Endothelial cell of umbilical vein (primary cell): ENCODE data around the gene RLN3. TPM values are rescaled to one million over a fixed set of nuclear protein-coding genes. Genes with fewer than 3 reads are reported as not detected.

ENCODE experiments used
- BruUV-seq: library from RNA; stranded (reverse); fragments of 400-500 nt; replicated peaks from 2 replicates; lab custom pipeline; 2021; lab: Mats Ljungman, UMichigan
- CTCF ChIA-PET: fragments of 300-600, 350-600 bp; sonication (Branson Sonifier 250); formaldehyde crosslinking; loops from one replicate; lab custom pipeline; 2021; ENCODE audit warnings: antibody characterized with exemption, inconsistent platforms; lab: Charles Lee
- POLR2A ChIA-PET: fragments of 300-600, 350-600 bp; sonication (Branson Sonifier 250); formaldehyde crosslinking; loops from one replicate; lab custom pipeline; 2021; ENCODE audit warnings: antibody characterized with exemption, inconsistent platforms; lab: Charles Lee
- DNase-seq: peaks from one replicate; pipeline ENCODE4 v3.0.0-alpha.2; 2011; ENCODE audit warnings: low read depth, low spot score
- FAIRE-seq: peaks from 2 replicates; lab custom pipeline; 2011; peaks lifted over from hg19 to GRCh38; lab: Jason Lieb, UNC
- H2AFZ ChIP-seq: 2 replicates; pipeline ENCODE4 v1.6.0; 2012; ENCODE audit warnings: low read depth, low read length, control low read depth, inconsistent platforms
- H3K27ac ChIP-seq: 2 replicates; pipeline ENCODE4 v1.5.1; 2011; ENCODE audit warnings: low read depth, mild to moderate bottlenecking, control low read depth, low read length, moderate library complexity; ENCODE audit not compliant: insufficient read depth
- H3K27me3 ChIP-seq, 2 experiments: 2 replicates each; pipeline versions ENCODE4 v1.6.0 to v1.6.1; 2011; ENCODE audit warnings: low read length in 2 of 2, mixed read lengths in 1 of 2; ENCODE audit not compliant: control insufficient read depth in 2 of 2, insufficient read depth in 2 of 2
- H3K36me3 ChIP-seq, 2 experiments: 2 replicates in 1 of 2; 3 replicates in 1 of 2; pipeline ENCODE4 v1.5.1; 2011; ENCODE audit warnings: low read length in 2 of 2, mild to moderate bottlenecking in 1 of 2, moderate library complexity in 1 of 2; ENCODE audit not compliant: control insufficient read depth in 2 of 2, insufficient read depth in 2 of 2; ENCODE audit errors: extremely low read depth in 1 of 2
- H3K4me1 ChIP-seq: 3 replicates; pipeline ENCODE4 v1.5.1; 2011; ENCODE audit warnings: mild to moderate bottlenecking, low read length; ENCODE audit not compliant: control insufficient read depth, insufficient read depth; ENCODE audit errors: extremely low read depth
- H3K4me2 ChIP-seq: 2 replicates; pipeline ENCODE4 v1.6.1; 2011; ENCODE audit warnings: low read length, control low read depth, mixed read lengths; ENCODE audit not compliant: insufficient read depth
- H3K4me3 ChIP-seq, 3 experiments: fragments of 200-600 bp in 1 of 3; sonication (generic), shearing (Covaris generic) in 1 of 3; replicated peaks in 1 of 3; 2 replicates each; pipeline ENCODE4 v1.5.1; 2011 to 2016; ENCODE audit warnings: control low read depth in 3 of 3, low read length in 3 of 3, mild to moderate bottlenecking in 2 of 3, inconsistent platforms in 1 of 3, low read depth in 1 of 3, moderate library complexity in 1 of 3; ENCODE audit not compliant: insufficient read depth in 1 of 3
- H3K79me2 ChIP-seq: 2 replicates; pipeline ENCODE4 v1.6.0; 2012; ENCODE audit warnings: low read length, inconsistent platforms; ENCODE audit not compliant: control insufficient read depth, insufficient read depth
- H3K9ac ChIP-seq: replicated peaks from 2 replicates; pipeline ENCODE3; 2011; ENCODE audit warnings: low read length, control low read depth; ENCODE audit not compliant: insufficient read depth; ENCODE audit errors: extremely low read depth
- H3K9me1 ChIP-seq: replicated peaks from 3 replicates; pipeline ENCODE4 v1.6.0; 2011; ENCODE audit warnings: mild to moderate bottlenecking, low read length; ENCODE audit not compliant: control insufficient read depth, insufficient read depth; ENCODE audit errors: extremely low read depth
- H3K9me3 ChIP-seq: replicated peaks from 2 replicates; pipeline ENCODE4 v1.5.1; 2012; ENCODE audit warnings: low read length, inconsistent platforms; ENCODE audit not compliant: control insufficient read depth, insufficient read depth
- H4K20me1 ChIP-seq: replicated peaks from 2 replicates; pipeline ENCODE3; 2011; ENCODE audit warnings: mild to moderate bottlenecking, low read length; ENCODE audit not compliant: control insufficient read depth, insufficient read depth; ENCODE audit errors: extremely low read depth
- FOS ChIP-seq: IDR thresholded peaks from 2 replicates; pipeline ENCODE4 v1.6.1; 2011; ENCODE audit warnings: mild to moderate bottlenecking, low read length, moderate library complexity, borderline replicate concordance; ENCODE audit not compliant: insufficient read depth
- GATA2 ChIP-seq: IDR thresholded peaks from 2 replicates; pipeline ENCODE4 v1.7.0; 2011; ENCODE audit warnings: low read depth, mild to moderate bottlenecking, moderate library complexity, mixed read lengths, low read length; ENCODE audit not compliant: insufficient read length, insufficient read depth
- JUN ChIP-seq: IDR thresholded peaks from 2 replicates; pipeline ENCODE4 v1.6.1; 2011; ENCODE audit warnings: borderline replicate concordance, low read depth; ENCODE audit not compliant: insufficient read length, insufficient read depth
- MAX ChIP-seq: IDR thresholded peaks from 2 replicates; pipeline ENCODE4 v1.6.1; 2011; ENCODE audit not compliant: insufficient read depth, insufficient read length
- dilution Hi-C: fragments of 300-500 bp; cut with MboI; formaldehyde crosslinking; loops from one replicate; pipeline ENCODE4 v1.15.0; 2019; ENCODE audit warnings: low sequenced_read_pairs; ENCODE audit not compliant: extremely low pct_ligation_motif_present
- intact Hi-C: fragments of 100-400 bp; cut with micrococcal nuclease; formaldehyde crosslinking; loops from one replicate; pipeline ENCODE4 v1.10.0; 2022
- polyA plus RNA-seq, 4 experiments: library from polyadenylated mRNA; depleted of rRNA in 3 of 4; stranded (reverse) in 3 of 4; unstranded in 1 of 4; fragments of >200 nt; gene quantifications; 2 replicates each; pipeline versions ENCODE4 v1.2.1 to v1.2.3, GENCODE V29; 2011 to 2012; ENCODE audit warnings: missing spikeins in 1 of 4
- total RNA-seq: library from RNA; stranded (reverse); gene quantifications from 2 replicates; pipeline ENCODE4 v1.2.3, GENCODE V29; 2021
- TF ChIP-seq, protein P1 (sequence below), 2 donors: IDR thresholded peaks; 1 replicate in 1 of 2; 2 replicates in 1 of 2; pipeline ENCODE4 v1.5.1; 2011; ENCODE audit warnings: low read length in 2 of 2, mild to moderate bottlenecking in 2 of 2, moderate library complexity in 2 of 2, control low read depth in 1 of 2, inconsistent platforms in 1 of 2, low read depth in 1 of 2; ENCODE audit not compliant: insufficient read depth in 1 of 2; ENCODE audit errors: extremely low read depth in 1 of 2

The RLN3 gene
- total and polyA plus RNA-seq, 2 donors (not counting 3 experiments of a cell fraction or from before 2014, with no cell fraction given): not detected

DNA sequence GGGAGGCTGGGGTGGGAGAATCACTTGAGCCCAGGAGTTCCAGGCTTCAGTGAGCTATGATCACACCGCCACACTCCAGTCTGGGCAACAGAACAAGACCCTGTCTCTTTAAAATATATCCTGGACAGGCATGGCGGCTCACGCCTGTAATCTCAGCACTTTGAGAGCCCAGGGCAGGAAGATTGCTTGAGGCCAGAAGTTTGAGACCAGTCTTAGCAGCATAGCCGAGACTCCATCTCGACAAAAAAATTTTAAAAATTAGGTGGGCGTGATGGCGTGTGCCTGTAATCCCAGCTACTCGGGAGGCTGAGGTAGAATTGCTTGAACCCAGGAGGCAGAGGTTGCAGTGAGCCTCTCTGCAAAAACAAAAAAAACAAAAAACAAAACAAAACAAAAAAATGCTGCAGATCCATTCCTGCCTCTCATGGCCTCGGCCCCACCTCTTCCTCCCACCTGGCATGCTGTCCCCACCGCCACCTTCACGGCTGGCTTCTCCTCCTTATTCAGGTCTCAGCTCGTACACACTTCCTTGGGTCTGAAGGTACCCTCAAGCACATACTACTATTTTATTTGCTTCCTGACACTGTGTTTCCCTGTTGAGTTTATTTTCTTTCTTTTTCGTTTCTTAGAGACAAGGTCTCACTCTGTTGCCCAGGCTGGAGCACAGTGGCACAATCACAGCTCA is 27.1 kb upstream of the RLN3 start:
- no peak overlapping the region for H3K4me3 ChIP-seq
- no peaks in the 10 kb centered on the region for H3K9me3 ChIP-seq
- H3K79me2 ChIP-seq: peaks cover 10% of the 10 kb centered on the region
- H3K9ac ChIP-seq: no peak overlapping the region
- no peak for DNase-seq
- H3K27ac ChIP-seq: no peak overlapping the region
- BruUV-seq: no TSS peak
- no peaks in the 10 kb centered on the region for H4K20me1 ChIP-seq
- no peak overlapping the region for H3K4me2 ChIP-seq
- POLR2A ChIA-PET: no interaction called here
- H3K27me3 ChIP-seq: no peaks in the 10 kb centered on the region
- H2AFZ ChIP-seq: no peak overlapping the region
- CTCF ChIA-PET: no interaction called here
- H3K4me1 ChIP-seq: peaks cover 16% of the 10 kb centered on the region
- dilution Hi-C loops: no loop called here
- no peak for FAIRE-seq
- H3K36me3 ChIP-seq: peaks cover 0 to 7% of the 10 kb centered on the region in 2 experiments
- no peaks in the 10 kb centered on the region for H3K9me1 ChIP-seq
- intact Hi-C loops: no loop called here
- TF ChIP-seq FOS (no peak), GATA2 (no peak), MAX (no peak), JUN (no peak)
- TF ChIP-seq, protein P1, sequence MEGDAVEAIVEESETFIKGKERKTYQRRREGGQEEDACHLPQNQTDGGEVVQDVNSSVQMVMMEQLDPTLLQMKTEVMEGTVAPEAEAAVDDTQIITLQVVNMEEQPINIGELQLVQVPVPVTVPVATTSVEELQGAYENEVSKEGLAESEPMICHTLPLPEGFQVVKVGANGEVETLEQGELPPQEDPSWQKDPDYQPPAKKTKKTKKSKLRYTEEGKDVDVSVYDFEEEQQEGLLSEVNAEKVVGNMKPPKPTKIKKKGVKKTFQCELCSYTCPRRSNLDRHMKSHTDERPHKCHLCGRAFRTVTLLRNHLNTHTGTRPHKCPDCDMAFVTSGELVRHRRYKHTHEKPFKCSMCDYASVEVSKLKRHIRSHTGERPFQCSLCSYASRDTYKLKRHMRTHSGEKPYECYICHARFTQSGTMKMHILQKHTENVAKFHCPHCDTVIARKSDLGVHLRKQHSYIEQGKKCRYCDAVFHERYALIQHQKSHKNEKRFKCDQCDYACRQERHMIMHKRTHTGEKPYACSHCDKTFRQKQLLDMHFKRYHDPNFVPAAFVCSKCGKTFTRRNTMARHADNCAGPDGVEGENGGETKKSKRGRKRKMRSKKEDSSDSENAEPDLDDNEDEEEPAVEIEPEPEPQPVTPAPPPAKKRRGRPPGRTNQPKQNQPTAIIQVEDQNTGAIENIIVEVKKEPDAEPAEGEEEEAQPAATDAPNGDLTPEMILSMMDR (IDR thresholded peaks at IDR 0.05; ENCODE audit: extremely low read depth in 1 of 2, insufficient read depth in 1 of 2, low read depth in 1 of 2, low read length in 2 of 2): no peak
